NB4 (cell line): ENCODE data around the gene NKD1.

ENCODE experiments used
- DNase-seq: peaks from one replicate; pipeline ENCODE4 v3.0.0; 2010; ENCODE audit warnings: low read depth
- H3K4me3 ChIP-seq: one replicate; pipeline ENCODE4 v1.5.1; 2011; ENCODE audit warnings: mild to moderate bottlenecking, low read depth, low read length, moderate library complexity
- MAX ChIP-seq: IDR thresholded peaks from 2 replicates; pipeline ENCODE4 v1.6.1; 2011; ENCODE audit warnings: low read depth, low read length
- MYC ChIP-seq: IDR thresholded peaks from 2 replicates; pipeline ENCODE4 v1.6.1; 2011; ENCODE audit warnings: low read depth, low read length
- POLR2A ChIP-seq: IDR thresholded peaks from 2 replicates; pipeline ENCODE4 v1.6.1; 2011; ENCODE audit warnings: mild to moderate bottlenecking; ENCODE audit not compliant: insufficient read length; ENCODE audit errors: extremely low read depth
- TF ChIP-seq, protein P1 (sequence below): IDR thresholded peaks from one replicate; pipeline ENCODE4 v1.5.1; 2012; ENCODE audit warnings: low read depth, low read length

Gene NKD1

DNA sequence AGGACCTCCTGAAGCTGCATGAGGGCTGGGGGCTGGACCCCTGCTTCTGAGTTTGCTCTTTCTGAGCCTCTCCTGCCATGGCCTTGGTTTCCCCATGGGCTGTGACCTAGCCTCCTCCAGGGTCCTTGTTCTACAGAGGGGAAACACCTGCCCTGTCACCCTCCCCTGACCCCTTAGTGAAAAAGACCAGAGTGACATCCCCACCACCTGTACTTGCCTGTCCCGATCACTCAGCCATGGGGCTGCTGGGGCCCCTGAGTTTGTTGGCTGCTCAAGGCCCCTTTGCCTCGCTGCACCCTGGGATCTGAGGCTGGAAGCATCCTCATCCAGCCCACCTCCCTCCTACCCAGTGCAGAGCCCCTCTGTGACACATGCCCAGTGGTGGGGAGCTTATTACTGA is 146.0 kb downstream of the NKD1 start:
- no peak for DNase-seq
- no peak overlapping the region for H3K4me3 ChIP-seq
- TF ChIP-seq MYC: no peak

- no peak for TF ChIP-seq MYC
- no peak for TF ChIP-seq POLR2A
- TF ChIP-seq, protein P1, sequence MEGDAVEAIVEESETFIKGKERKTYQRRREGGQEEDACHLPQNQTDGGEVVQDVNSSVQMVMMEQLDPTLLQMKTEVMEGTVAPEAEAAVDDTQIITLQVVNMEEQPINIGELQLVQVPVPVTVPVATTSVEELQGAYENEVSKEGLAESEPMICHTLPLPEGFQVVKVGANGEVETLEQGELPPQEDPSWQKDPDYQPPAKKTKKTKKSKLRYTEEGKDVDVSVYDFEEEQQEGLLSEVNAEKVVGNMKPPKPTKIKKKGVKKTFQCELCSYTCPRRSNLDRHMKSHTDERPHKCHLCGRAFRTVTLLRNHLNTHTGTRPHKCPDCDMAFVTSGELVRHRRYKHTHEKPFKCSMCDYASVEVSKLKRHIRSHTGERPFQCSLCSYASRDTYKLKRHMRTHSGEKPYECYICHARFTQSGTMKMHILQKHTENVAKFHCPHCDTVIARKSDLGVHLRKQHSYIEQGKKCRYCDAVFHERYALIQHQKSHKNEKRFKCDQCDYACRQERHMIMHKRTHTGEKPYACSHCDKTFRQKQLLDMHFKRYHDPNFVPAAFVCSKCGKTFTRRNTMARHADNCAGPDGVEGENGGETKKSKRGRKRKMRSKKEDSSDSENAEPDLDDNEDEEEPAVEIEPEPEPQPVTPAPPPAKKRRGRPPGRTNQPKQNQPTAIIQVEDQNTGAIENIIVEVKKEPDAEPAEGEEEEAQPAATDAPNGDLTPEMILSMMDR: no peak
- no peak for TF ChIP-seq MAX
- peak; percentile 84 for DNase-seq
Measured at GRCh38 chr16:50695017-50696000, 147.1 kb downstream of the NKD1 start.

DNA sequence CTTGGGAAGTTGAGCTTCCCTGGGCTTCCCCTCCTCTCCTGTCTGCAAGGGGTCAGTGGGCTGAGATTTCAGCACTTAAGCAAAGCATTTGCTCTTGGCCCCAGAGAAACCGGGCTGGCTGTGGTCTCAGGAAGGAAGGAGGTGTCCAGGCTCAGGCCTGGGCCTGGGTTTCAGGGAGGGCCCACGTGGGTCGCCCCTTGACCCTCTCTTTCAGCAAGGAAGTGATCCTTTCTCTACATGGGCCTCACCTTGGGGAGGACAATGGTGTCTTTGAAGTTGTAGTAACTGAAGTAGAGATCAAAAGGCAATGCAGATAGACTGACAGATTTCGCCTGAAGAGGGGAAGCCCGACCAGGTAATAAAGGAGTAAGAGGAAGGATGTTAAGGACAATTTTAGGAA is 147.9 kb downstream of the NKD1 start:
- no peak overlapping the region for H3K4me3 ChIP-seq
- TF ChIP-seq MAX (no peak), MYC (no peak), POLR2A (no peak)
- TF ChIP-seq, protein P1: no peak
- DNase-seq: no peak

More at GRCh38 chr16:50695017-50696000, 147.1 kb downstream of the NKD1 start:
- H3K4me3 ChIP-seq: no peak overlapping the region

DNA sequence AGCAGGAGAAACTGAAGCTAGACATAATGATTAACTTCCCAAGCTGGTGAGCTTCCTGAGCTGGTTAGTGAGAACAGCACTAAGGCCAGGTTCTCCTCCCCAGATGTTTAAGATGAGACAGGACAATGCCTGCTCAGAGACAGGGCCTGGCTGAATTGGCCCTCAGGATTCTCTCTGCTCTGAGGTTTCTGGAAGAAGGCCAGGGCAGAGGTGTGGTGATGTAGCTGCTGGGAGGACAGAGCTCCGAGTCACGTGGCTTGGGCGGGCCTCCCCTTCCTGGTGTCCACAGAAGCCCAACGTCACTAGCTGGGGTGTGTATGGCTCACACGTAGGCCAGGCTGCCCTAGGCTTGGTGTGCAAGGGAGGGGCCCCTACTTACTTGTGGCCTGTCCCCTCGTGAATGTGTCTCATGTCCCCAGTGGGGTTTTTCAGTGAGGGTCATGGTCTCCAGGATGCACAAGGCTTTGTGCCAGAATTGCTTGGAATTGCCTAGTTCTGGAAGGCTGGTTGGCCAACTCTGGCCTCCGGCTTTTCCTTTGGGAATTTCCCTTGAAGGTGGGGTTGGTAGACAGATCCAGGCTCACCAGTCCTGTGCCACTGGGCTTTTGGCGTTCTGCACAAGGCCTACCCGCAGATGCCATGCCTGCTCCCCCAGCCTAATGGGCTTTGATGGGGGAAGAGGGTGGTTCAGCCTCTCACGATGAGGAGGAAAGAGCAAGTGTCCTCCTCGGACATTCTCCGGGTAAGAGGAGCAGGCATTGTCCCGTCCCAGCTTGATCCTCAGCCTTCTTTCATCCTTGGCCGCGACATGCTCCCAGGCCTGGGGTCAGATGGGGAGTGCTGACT is 148.6 kb downstream of the NKD1 start:
- H3K4me3 ChIP-seq: no peak overlapping the region
- TF ChIP-seq, protein P1: no peak
- peak; percentile 43; the same call in 1 of the 2 replicates for TF ChIP-seq MAX
- DNase-seq: peak; percentile 51

DNA sequence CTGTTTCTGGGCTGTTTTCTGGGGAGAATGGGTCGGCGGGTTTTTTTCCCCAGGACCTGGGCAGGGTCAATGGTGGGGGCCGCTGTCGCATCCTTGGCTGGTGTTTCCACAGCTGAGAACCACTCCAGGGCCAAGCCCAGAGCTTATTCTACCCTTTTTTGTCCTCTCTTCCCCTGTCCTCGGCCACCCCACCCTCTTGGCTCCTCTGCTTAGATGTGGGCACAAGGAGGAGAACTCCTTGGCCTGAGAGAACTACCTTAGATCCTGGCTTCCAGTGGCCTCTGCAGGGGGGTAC is 149.2 kb downstream of the NKD1 start:
- no peak for DNase-seq
- H3K4me3 ChIP-seq: no peak overlapping the region

More for the DNA sequence above, 149.2 kb downstream of the NKD1 start:
- TF ChIP-seq MAX (no peak), MYC (no peak)
- TF ChIP-seq, protein P1: no peak
